ENCODE results near the gene ITGB4. TPM values are rescaled to one million over a fixed set of nuclear protein-coding genes. Genes with fewer than 3 reads are reported as not detected.

The ITGB4 gene
- total and polyA plus RNA-seq, 2 of the 13 experiments (the other 11 are each of a cell fraction or from before 2014, with no cell fraction given): 6.9 to 14.5 TPM

- TF ChIP-seq MED13 (CRISPR knock-in tag; IDR thresholded peaks at IDR 0.05) (peak; percentile 55; the same call in 1 of the 2 replicates), TRIM22 (IDR thresholded peaks at IDR 0.05) (no peak), ZNF12 (CRISPR knock-in tag; IDR thresholded peaks at IDR 0.05) (no peak), HNRNPL (IDR thresholded peaks at IDR 0.05; ENCODE audit: low read depth, low read length) (peak; percentile 73; the same call in 1 of the 2 replicates), SNRNP70 (IDR thresholded peaks at IDR 0.05; ENCODE audit: low read depth, low read length) (no peak), MAFF (IDR thresholded peaks at IDR 0.05; ENCODE audit: low read depth, low read length) (no peak), RBAK (CRISPR knock-in tag; IDR thresholded peaks at IDR 0.05) (no peak), ZNF207 (IDR thresholded peaks at IDR 0.05; ENCODE audit: borderline replicate concordance) (no peak), ZNF749 (CRISPR knock-in tag; IDR thresholded peaks at IDR 0.05; ENCODE audit: borderline replicate concordance) (no peak), HES4 (CRISPR knock-in tag; IDR thresholded peaks at IDR 0.05; ENCODE audit: borderline replicate concordance) (no peak), TSC22D2 (CRISPR knock-in tag; IDR thresholded peaks at IDR 0.05; ENCODE audit: borderline replicate concordance) (no peak), XBP1 (CRISPR knock-in tag; IDR thresholded peaks at IDR 0.05) (no peak), ZNF546 (CRISPR knock-in tag; conservative IDR thresholded peaks at IDR 0.05) (no peak)
Observed at GRCh38 chr17:75752802-75753513, 31.7 kb downstream of the ITGB4 start (continued).
